ENCODE results near the gene POM121. TPM values are rescaled to one million over a fixed set of nuclear protein-coding genes. Genes with fewer than 3 reads are reported as not detected.
A peak's percentile ranks its signal among the peaks of the same experiment; 100 is the strongest.
"Not testable (repeated sequence)": the region's sequence is repeated elsewhere in the genome, so short reads cannot be mapped to it uniquely, and the experiment has no call there.

The POM121 gene
- total RNA-seq, result 10 to 100 TPM; 11.9 to 17.1 TPM

DNA sequence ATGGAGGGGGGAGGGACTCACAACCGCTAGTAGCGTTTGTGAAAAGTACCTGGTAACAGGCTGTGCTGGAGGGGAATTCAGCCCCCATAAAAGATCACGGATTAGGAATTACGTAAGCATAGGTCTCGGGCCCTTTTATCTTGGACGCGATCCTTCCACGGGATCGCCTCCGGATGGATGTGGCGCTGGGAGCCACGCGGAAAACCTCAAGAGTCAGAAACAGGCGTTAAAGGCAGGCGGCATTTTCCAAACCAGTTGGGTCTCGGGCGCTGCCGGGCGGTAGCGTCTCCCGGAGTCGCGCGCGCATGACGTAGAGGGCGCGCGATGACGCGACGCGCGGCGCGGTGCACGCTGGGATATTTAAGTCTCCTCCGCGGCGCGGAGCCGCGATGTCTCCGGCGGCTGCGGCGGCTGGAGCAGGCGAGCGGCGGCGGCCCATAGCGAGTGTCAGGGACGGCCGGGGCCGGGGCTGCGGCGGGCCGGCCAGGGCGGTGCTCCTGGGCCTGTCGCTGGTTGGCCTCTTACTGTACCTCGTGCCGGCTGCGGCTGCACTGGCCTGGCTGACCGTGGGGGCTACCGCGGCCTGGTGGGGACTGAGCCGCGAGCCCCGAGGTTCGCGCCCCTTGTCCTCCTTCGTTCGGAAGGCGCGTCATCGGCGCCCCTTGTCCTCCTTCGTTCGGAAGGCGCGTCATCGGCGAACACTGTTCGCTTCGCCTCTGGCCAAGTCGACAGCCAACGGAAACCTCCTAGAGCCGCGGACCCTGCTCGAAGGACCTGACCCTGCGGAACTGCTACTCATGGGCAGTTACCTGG, at the start of gene POM121:
Gene POM121 (plus strand): TSS at position 363 of the 813 bp plus-strand sequence. CDS start 27 bp downstream, at position 390.
- Histone ChIP-seq H3K27me3 (no peaks in the 10 kb centered on the region), H3K4me1 (peaks cover 0 to 16% of the 10 kb centered on the region in 2 donors), H3K27ac (peak within 1 kb of the TSS; percentile 70 to 88), H3K36me3 (peaks cover 35% of the 10 kb centered on the region), H3K9me3 (no peaks in the 10 kb centered on the region), H3K4me3 (peak within 1 kb of the TSS; percentile 62 to 84)
- TF ChIP-seq, protein P1, sequence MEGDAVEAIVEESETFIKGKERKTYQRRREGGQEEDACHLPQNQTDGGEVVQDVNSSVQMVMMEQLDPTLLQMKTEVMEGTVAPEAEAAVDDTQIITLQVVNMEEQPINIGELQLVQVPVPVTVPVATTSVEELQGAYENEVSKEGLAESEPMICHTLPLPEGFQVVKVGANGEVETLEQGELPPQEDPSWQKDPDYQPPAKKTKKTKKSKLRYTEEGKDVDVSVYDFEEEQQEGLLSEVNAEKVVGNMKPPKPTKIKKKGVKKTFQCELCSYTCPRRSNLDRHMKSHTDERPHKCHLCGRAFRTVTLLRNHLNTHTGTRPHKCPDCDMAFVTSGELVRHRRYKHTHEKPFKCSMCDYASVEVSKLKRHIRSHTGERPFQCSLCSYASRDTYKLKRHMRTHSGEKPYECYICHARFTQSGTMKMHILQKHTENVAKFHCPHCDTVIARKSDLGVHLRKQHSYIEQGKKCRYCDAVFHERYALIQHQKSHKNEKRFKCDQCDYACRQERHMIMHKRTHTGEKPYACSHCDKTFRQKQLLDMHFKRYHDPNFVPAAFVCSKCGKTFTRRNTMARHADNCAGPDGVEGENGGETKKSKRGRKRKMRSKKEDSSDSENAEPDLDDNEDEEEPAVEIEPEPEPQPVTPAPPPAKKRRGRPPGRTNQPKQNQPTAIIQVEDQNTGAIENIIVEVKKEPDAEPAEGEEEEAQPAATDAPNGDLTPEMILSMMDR (IDR thresholded peaks at IDR 0.05), result no peak
- peak; percentile 85 for DNase-seq (ENCODE audit: low spot score)

DNA sequence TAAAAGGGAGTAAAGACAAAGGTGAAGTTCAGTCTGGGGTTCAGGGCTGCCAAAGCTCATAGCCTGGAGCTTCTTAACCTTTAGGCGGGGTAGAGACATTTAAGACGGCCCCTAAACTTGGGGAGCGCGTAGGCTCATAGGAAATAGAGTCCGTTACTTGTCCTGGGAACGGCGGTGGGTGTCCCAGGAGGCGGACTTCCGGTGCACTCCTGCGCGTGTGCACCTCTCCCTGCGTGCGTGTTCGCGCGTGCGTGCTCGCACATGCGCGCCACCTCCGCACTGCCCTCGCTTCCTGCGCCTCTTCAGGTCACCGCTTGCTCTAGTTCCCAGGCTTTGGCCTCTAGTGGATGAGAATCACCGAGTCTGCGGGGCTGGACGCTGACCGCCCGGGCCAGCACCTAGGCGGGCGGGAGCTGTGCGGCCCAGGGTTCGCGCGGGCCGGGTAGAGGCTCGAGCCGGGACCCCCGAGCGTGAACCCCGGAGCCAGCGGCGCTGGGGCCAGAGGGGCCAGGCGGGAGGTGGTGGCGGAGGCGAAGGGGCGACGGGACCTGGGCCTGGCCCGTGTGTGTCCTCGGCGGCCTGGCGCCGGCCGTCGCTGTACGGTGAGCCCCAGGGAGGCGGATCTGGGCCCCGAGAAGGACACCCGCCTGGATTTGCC, 45.7 kb upstream of the POM121 start:
- peak; percentile 90 for DNase-seq (ENCODE audit: low spot score)
- Histone ChIP-seq H3K27ac (peak overlapping the region; percentile 93), H3K4me3 (peak overlapping the region; percentile 75 to 78)
- H3K36me3 ChIP-seq, H3K4me1 ChIP-seq, H3K27me3 ChIP-seq, H3K9me3 ChIP-seq: not testable (repeated sequence)

DNA sequence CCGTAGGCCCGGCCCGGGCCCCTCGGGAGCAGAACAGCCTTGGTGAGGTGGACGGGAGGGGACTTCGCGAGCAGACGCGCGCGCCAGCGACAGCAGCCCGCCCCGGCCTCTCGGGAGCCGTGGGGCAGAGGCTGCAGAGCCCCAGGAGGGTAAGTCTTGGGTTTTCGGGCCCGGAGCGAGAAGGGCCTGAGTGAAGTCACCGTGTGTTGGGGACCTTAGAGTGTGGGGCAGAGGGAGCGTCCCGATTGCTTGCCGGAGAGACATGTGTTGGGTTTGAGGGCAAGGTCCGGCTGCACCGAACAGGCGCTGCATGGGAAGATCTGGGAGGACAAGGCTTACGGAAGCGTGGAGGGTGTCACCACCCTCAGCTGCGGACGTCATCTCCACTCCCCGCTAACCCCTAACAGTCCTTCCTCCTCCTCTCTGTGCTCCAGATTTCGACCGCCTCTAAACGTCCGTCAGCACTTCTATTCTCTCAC, 45.1 kb upstream of the POM121 start:
- H3K36me3 ChIP-seq, H3K27me3 ChIP-seq, H3K4me1 ChIP-seq, H3K9me3 ChIP-seq: not testable (repeated sequence)
- H3K4me3 ChIP-seq, result peak overlapping the region; percentile 75 to 78
- peak overlapping the region; percentile 93 for H3K27ac ChIP-seq
- DNase-seq (ENCODE audit: low spot score), result peak; percentile 75

DNA sequence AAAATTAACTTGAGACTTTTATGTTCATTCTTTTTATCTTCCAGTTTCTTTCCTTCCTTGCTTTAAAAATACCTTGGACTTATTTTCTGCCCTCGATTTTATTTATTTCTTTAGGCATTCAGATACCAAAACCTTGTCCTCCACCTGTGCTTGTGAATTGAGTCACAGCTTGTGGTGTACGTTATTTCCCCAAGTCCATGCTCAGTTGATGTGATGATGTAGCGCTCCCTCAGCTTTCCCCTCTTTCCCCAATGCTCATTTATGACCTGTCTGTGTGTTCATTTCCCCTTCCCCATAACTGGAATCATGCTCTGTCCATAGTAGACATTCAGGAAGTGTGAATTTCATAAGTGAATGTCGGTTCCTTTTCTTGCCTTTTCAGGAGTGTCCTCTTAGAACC, 33.1 kb upstream of the POM121 start:
- not testable (repeated sequence) for H3K27me3 ChIP-seq; DNase-seq (ENCODE audit: low spot score); H3K4me3 ChIP-seq; H3K27ac ChIP-seq; H3K9me3 ChIP-seq; H3K4me1 ChIP-seq
- H3K36me3 ChIP-seq, result peaks cover 42% of the 10 kb centered on the region

DNA sequence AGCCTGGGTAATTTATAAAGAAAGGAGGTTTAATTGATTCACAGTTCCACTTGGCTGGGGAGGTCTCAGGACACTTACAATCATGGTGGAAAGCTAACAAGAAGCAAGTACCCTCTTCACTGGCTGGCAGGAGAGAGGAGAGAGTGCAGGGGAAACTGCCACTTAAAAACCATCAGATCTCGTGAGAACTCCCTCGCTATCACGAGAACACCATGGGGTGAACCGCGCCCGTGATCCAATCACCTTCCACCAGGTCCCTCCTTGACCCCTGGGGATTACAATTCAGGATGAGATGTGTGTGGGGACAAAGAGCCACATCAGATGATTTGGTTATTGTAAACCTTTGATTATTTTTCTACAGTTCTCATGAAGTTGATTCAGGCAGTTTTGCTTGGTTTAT, 20.2 kb upstream of the POM121 start:
- peaks cover 24% of the 10 kb centered on the region for H3K36me3 ChIP-seq
- not testable (repeated sequence) for H3K4me3 ChIP-seq; DNase-seq (ENCODE audit: low spot score); H3K27ac ChIP-seq; H3K9me3 ChIP-seq; H3K4me1 ChIP-seq; H3K27me3 ChIP-seq

DNA sequence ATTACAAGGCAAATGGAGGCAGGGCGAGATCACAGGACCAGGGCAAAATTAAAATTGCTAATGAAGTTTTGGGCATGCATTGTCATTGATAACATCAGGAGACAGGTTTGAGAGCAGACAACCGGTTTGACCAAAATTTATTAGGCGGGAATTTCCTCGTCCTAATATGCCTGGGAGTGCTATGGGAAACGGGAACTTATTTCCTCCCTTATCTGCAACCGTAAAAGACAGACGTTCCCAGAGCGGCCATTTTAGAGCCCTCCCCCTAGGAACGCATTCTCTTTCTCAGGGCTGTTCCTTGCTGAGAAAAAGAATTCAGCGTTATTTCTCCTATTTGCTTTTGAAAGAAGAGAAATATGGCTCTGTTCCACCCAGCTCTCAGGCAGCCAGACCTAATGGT, 16.5 kb upstream of the POM121 start:
- not testable (repeated sequence) for H3K4me1 ChIP-seq; H3K4me3 ChIP-seq; H3K9me3 ChIP-seq; H3K27me3 ChIP-seq; H3K27ac ChIP-seq; DNase-seq (ENCODE audit: low spot score)
- peaks cover 14% of the 10 kb centered on the region for H3K36me3 ChIP-seq

DNA sequence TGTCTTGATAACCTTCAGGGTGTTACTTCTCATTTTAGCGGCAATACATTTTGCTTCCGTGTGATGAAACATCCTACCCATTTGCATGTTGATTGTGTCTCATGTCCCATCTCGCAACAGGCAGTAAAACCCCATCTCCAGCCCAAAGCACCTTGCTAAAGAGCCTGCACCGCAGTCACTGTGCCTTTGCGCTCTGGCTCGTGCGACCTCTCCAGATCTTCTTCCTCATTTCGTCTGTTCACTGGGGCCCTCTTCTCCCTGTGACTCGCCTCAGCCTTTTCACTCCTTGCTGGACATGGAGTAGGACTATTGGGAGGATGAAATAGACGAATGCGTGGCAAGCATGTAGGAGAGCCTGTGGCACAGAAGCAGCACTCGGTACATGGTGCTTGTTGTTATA, 13.5 kb upstream of the POM121 start:
- H3K9me3 ChIP-seq; H3K27me3 ChIP-seq; H3K27ac ChIP-seq; DNase-seq (ENCODE audit: low spot score); H3K4me3 ChIP-seq; H3K4me1 ChIP-seq: not testable (repeated sequence)
- H3K36me3 ChIP-seq, result peaks cover 26% of the 10 kb centered on the region

DNA sequence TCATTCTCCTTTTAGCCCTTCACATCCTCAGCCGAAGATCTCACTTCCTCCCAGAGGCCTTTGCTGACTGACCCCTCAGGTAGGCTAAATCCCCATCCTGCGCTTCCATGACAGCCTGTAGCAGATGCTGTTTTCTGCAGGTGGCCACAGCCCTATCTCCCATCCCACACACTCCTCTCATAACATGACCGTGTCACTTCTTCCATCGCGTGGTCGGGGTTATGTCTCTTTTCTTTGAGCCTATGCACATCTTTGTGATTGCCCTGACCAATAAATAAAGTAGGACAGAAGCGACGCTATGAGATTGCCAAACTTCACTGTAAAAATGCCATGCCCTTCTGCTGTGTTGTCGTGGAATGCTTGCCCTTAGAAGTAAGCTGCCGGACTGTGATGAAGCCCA, 11.1 kb upstream of the POM121 start:
- not testable (repeated sequence) for H3K4me1 ChIP-seq; DNase-seq (ENCODE audit: low spot score)
- peaks cover 26% of the 10 kb centered on the region for H3K36me3 ChIP-seq

DNA sequence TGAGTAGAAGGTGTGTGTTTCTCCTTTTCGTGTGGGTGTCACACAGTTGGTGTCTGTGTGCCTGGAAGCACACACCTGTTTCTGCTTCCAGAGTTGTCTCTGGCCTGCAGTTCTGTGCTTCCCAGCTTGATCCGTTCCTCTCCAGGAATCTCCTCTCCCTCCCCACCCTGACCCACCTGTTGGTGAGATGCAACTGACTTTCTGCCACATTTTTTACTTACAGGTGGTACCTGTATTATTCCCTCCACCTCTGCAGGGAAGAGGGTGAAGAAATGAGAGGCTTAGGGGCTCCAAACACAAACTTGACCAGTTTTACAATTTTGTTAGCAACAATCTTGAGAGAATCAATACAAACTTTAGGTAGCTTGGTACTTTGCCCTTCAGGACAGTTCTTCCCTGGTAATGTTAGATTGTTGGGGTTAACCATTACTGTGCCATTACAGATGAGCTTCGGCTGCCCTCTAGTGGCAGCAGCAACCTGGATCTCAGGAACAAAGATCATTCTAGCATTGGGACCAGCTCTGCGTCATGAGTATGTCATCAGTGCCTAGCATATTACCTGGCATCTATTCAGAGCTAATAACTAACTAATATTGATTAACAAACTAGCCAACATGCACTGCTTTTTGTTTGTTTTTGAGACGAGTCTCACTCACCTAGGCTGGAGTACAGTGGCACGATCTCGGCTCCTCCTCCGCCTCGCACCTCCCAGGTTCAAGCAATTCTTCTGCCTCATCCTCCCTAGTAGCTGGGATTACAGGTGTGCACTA, 10.0 kb upstream of the POM121 start:
- not testable (repeated sequence) for DNase-seq (ENCODE audit: low spot score); H3K27ac ChIP-seq

More for the DNA sequence above, 11.1 kb upstream of the POM121 start:
- H3K27ac ChIP-seq, H3K4me3 ChIP-seq, H3K27me3 ChIP-seq, H3K9me3 ChIP-seq: not testable (repeated sequence)

More for the DNA sequence above, 10.0 kb upstream of the POM121 start:
- not testable (repeated sequence) for H3K4me1 ChIP-seq, H3K4me3 ChIP-seq, H3K9me3 ChIP-seq, H3K27me3 ChIP-seq
- TF ChIP-seq, protein P1 (IDR thresholded peaks at IDR 0.05), result peak; percentile 62 to 70
- H3K36me3 ChIP-seq, result peaks cover 26% of the 10 kb centered on the region
